HL-60 (cell line): ENCODE measurements around the gene CERS6.

Experiments
- CTCF ChIP-seq: IDR thresholded peaks from one replicate; pipeline ENCODE4 v1.5.1; 2011; ENCODE audit warnings: low read length, control low read depth, inconsistent platforms; ENCODE audit not compliant: insufficient read depth
- POLR2AphosphoS5 ChIP-seq: IDR thresholded peaks from 2 replicates; pipeline ENCODE4 v1.6.1; 2012; ENCODE audit warnings: low read depth

DNA sequence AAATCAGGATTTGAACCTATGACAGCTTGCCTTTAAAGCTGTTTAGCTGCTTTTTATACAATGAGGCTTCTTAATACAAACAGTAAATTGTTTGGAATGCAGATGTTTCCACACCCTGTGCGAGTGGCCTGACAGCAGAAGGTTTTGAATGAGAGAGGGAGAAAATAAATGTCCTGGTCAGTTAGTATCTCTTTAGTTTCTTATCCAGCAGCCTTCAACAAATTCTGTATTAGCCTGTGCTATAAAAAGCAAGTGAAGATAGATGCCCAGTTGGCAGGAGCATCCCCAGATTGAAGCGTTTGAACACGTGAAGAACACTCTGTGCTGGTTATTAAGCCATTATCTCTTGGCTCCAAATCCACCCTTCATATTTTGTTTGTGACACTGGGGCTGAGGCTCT is 70.6 kb downstream of the CERS6 start:
- TF ChIP-seq CTCF = no peak
- TF ChIP-seq POLR2AphosphoS5 = no peak
